Stomach (tissue), 4 donors: ENCODE data around the gene SHISA6.

Source experiments
- CTCF ChIP-seq, 7 experiments: fragments of 450-650 bp in 4 of 7; fragments of 200-600 bp in 3 of 7; sonication (generic) in 3 of 7; IDR thresholded peaks; one replicate each; pipeline ENCODE4 v1.5.1; 2016 to 2019; ENCODE audit warnings: antibody characterized with exemption in 7 of 7, control low read depth in 2 of 7, mild to moderate bottlenecking in 1 of 7
- EP300 ChIP-seq: sonication (generic); formaldehyde crosslinking; IDR thresholded peaks from one replicate; pipeline ENCODE4 v1.6.1; 2017; ENCODE audit warnings: antibody characterized with exemption
- POLR2A ChIP-seq, 4 donors: fragments of 450-650 bp; IDR thresholded peaks; one replicate each; pipeline ENCODE4 v1.6.1; 2016; ENCODE audit warnings: antibody characterized with exemption in 4 of 4, control low read depth in 2 of 4, mild to moderate bottlenecking in 1 of 4, moderate library complexity in 1 of 4
- POLR2AphosphoS5 ChIP-seq, 3 donors: sonication (generic); formaldehyde crosslinking; IDR thresholded peaks; one replicate each; pipeline ENCODE4 v1.6.1; 2016; ENCODE audit warnings: antibody characterized with exemption in 3 of 3

DNA sequence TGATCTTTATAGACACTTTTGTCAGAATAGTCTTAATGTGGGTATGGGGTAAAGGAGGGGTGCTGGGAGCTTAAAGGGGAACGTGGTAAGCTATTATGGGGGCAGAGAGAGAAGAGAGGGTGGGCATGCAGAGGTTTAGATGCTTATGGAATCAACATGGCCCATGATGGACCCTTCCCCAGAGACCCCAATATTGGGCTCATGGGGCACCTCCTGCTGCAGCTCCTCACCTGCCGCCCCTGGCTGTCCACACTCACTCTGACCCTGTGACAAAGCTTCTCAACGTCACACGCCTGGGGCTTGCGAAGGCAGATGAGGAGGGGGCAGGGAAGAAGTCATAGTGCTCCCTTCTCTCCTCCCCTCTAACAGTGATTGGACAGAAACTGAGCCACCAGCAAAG, 95.3 kb downstream of the SHISA6 start:
- TF ChIP-seq CTCF (IDR thresholded peaks at IDR 0.05) (no peak), EP300 (no peak), POLR2AphosphoS5 (IDR thresholded peaks at IDR 0.05) (no peak), POLR2A (IDR thresholded peaks at IDR 0.05) (no peak)
